Endothelial cell of umbilical vein (primary cell): ENCODE measurements around the gene SRPK1.

Experiments used
- EZH2 ChIP-seq: IDR thresholded peaks from 2 replicates; pipeline ENCODE4 v1.6.1; 2012; ENCODE audit warnings: borderline replicate concordance, low read depth, mild to moderate bottlenecking, moderate library complexity, low read length, inconsistent platforms; ENCODE audit not compliant: severe bottlenecking
- POLR2A ChIP-seq: IDR thresholded peaks from 2 replicates; pipeline ENCODE4 v1.6.1; 2012; ENCODE audit warnings: low read depth, mild to moderate bottlenecking, control low read depth, low read length
- POLR2AphosphoS5 ChIP-seq: IDR thresholded peaks from 2 replicates; pipeline ENCODE4 v1.6.1; 2012; ENCODE audit warnings: low read depth, mild to moderate bottlenecking, control low read depth, low read length, moderate library complexity; ENCODE audit not compliant: insufficient read depth
- TF ChIP-seq, protein P1 (sequence below), 2 donors: IDR thresholded peaks; 1 replicate in 1 of 2; 2 replicates in 1 of 2; pipeline ENCODE4 v1.5.1; 2011; ENCODE audit warnings: low read length in 2 of 2, mild to moderate bottlenecking in 2 of 2, moderate library complexity in 2 of 2, control low read depth in 1 of 2, inconsistent platforms in 1 of 2, low read depth in 1 of 2; ENCODE audit not compliant: insufficient read depth in 1 of 2; ENCODE audit errors: extremely low read depth in 1 of 2
- TF ChIP-seq, protein P2 (sequence below): IDR thresholded peaks from 2 replicates; pipeline ENCODE4 v1.6.1; 2011; ENCODE audit not compliant: insufficient read depth, insufficient read length

DNA sequence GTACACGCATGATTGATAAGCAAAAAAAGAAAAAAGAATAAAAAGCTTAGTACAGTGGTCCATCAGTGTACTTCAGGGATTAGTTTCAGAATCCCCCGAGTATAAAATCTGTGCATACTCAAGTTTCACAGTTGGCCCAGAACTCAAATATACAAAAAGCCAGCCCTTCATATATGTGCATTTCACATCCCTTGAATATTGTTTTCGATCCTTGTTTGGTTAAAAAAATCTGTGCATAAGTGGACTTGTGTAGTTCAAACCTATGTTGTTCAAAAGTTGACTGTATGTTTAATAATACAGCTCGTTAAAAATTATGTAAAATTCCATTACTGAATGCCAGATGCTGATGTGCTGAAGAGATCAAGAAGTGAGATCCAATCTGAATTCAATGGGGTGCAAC lies 61.5 kb downstream of the SRPK1 start:
- no peak for TF ChIP-seq EZH2
- TF ChIP-seq, protein P1, sequence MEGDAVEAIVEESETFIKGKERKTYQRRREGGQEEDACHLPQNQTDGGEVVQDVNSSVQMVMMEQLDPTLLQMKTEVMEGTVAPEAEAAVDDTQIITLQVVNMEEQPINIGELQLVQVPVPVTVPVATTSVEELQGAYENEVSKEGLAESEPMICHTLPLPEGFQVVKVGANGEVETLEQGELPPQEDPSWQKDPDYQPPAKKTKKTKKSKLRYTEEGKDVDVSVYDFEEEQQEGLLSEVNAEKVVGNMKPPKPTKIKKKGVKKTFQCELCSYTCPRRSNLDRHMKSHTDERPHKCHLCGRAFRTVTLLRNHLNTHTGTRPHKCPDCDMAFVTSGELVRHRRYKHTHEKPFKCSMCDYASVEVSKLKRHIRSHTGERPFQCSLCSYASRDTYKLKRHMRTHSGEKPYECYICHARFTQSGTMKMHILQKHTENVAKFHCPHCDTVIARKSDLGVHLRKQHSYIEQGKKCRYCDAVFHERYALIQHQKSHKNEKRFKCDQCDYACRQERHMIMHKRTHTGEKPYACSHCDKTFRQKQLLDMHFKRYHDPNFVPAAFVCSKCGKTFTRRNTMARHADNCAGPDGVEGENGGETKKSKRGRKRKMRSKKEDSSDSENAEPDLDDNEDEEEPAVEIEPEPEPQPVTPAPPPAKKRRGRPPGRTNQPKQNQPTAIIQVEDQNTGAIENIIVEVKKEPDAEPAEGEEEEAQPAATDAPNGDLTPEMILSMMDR (IDR thresholded peaks at IDR 0.05; ENCODE audit: extremely low read depth in 1 of 2, insufficient read depth in 1 of 2, low read depth in 1 of 2, low read length in 2 of 2) = no peak
- TF ChIP-seq POLR2A = no peak
- no peak for TF ChIP-seq POLR2AphosphoS5
- TF ChIP-seq, protein P2, sequence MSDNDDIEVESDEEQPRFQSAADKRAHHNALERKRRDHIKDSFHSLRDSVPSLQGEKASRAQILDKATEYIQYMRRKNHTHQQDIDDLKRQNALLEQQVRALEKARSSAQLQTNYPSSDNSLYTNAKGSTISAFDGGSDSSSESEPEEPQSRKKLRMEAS = no peak
